Keratinocyte (primary cell): ENCODE measurements around the gene CMIP.

Source experiments
- CTCF ChIP-seq, 3 experiments: IDR thresholded peaks in 1 of 3; conservative IDR thresholded peaks in 1 of 3; optimal IDR thresholded peaks in 1 of 3; 2 replicates in 2 of 3; 3 replicates in 1 of 3; pipeline versions ENCODE3 to v1.5.1; 2011; ENCODE audit warnings: low read length in 3 of 3, mild to moderate bottlenecking in 3 of 3, moderate library complexity in 2 of 3, control low read depth in 1 of 3, inconsistent platforms in 1 of 3; ENCODE audit not compliant: insufficient read depth in 2 of 3; ENCODE audit errors: extremely low read depth in 1 of 3
- EZH2 ChIP-seq: IDR thresholded peaks from one replicate; pipeline ENCODE4 v1.6.1; 2012; ENCODE audit warnings: inconsistent platforms, mild to moderate bottlenecking, low read length, moderate library complexity

- TF ChIP-seq CTCF (optimal IDR thresholded peaks at IDR 0.05 in 1 of 3, IDR thresholded peaks at IDR 0.05 in 1 of 3, conservative IDR thresholded peaks at IDR 0.05 in 1 of 3; ENCODE audit: extremely low read depth in 1 of 3, insufficient read depth in 2 of 3, low read length in 3 of 3) (no peak), EZH2 (no peak)
These were observed 8.6 kb downstream of the CMIP start for GRCh38 chr16:81453091-81453728.
